Measurements from ENCODE around the gene ADGRL2.

ADGRL2 gene

DNA sequence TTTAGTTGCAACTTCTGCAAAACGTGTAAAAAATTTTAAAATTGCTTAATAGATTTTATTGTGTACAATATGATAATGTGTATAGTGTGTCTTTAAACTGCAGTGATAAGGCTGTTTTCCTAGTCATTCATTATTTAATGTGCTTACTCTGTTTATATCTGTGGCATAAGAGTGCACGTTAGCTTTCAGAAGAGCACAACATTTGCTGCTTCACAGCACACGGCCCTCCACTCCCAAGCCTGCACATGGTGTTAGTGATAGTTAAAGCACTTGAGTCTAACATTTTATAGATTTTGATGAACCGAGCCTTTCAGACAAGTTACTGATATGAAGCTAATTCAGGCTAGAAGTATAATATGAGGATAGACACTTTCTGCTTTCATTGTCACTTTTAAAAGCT is 120.6 kb downstream of the ADGRL2 start:
- no peak for DNase-seq

DNA sequence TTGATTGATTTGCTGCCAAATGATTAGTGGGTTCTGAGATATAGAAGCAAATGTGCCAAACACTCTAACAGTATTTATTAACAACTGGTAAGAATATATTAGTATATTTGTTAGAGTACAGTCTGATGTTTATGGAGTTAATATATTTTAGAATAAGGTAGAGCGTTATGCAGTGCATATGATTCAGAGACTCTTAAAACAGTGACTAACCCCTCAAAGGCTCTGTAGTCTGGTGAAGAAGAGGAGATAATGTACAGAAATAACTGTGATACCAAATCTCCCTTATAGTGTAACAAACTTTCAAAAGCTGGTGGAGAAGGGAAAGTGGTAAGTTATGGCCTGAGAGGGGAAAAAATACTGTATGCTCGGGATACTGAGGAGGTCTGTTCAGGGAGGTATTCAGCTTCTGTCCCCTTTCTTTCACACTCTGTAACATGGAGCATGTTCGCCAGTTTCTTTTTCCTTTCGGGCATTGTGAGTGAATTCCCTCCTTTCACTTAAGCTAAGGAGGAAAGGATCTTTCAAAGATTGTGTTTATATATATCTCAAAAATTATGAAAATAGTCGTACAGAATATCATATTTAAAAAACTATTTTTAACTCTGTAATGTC is 121.2 kb downstream of the ADGRL2 start:
- no peak for DNase-seq

DNA sequence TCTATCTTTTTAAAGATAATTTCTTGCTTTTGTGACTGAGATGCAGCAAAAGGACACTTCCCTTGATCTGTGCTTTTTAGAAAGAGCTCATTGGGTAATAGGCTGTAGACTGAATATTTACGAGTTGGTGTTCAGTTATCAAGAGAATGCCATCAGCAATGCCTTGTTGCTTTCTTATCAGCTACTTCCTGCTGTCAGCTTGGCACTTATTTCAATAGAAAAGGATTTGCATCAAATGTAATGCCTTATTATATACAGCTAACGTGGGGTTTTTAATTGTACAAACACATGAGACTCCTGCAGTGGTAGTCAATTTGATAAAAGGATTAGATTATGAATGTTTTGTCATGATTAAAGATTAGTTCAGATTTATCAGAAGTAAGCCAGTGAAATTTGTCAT is 122.2 kb downstream of the ADGRL2 start:
- DNase-seq, result no peak

DNA sequence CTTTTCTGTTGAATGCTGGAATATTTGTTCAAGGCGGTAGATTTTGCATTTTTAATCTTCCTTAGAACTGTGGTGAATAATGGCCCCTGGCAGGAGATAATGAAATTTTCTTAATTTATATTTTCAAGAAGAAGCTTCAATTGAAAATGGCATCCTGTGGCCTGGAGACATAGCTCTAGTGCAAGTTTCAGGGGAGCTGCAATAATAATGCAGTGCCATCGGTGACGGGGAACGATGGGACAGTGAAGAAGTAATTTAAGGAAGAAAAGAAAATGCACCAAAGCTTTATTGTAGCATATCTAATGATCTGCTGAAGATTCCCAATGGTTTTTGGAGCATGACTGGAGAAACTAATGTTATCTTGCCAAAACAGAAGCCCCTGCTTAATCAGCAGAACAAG is 128.4 kb downstream of the ADGRL2 start:
- no peak for DNase-seq

DNA sequence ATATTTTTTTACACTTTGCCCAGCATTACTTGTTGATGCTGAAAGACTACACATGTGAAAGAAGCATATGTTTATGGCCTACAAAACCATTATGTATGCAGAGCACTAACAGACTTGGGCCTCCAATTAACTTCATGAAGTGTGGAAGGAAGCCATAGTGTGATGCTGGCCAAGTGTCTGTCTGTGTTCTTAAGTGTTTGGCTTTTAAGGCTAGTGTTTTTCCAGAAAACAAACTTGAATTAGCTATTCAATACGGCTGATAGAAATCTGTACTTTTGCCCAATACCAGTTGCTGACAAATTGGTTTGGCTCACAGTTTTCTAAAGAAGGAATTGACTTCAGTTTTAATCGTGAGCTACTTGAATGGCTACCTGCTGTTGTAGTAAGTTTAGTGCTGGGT is 136.1 kb downstream of the ADGRL2 start:
- no peak for DNase-seq

DNA sequence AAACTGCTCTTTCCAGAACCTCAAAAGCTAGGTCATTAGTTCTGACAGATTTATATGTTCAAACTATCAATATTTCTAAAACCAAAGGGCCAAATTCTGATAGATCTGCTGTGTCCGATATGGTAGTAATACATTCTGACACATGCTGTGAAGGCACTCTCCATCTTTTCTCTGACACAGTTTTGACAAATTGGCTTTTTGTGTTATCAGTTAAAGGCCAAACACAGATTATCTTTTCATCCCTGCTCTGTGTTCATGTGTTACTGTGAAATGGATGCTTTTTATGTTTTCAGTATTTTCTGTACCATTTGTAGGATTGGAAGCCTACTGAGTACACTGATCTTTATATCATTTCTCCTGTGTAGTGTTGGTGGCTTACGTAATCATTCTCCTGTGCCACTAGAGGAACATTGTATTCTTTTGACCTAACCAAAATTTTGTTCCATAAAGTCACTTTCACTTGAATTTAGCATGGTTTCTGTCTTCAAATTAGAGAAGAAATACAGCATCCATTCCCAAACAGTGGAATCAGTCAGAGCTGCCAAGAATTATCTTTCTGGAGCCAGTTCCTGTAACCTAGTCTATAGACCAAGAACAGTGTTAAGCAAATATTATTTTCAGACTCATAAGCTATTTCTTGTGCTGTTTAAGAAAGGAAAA is 137.2 kb downstream of the ADGRL2 start:
- DNase-seq, result no peak

DNA sequence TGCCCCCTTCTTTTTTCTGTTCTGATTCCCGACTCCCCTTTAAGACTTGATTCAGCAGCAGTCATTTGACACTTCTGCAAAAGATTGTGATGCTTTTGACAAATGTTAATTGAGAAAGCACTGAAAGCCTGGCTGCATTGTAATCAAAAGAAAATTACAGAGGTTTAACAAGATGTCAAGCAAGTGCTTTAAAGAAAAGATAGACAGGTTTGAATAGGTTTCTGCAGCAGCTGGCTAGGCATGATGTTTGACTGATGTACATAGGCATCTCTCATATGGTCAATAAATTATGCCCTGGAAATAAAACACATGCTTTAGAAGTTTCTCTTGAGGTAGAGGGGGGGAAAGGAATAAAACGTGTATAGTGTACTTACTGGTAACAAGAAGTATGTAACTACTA is 147.8 kb downstream of the ADGRL2 start:
- DNase-seq, result no peak

DNA sequence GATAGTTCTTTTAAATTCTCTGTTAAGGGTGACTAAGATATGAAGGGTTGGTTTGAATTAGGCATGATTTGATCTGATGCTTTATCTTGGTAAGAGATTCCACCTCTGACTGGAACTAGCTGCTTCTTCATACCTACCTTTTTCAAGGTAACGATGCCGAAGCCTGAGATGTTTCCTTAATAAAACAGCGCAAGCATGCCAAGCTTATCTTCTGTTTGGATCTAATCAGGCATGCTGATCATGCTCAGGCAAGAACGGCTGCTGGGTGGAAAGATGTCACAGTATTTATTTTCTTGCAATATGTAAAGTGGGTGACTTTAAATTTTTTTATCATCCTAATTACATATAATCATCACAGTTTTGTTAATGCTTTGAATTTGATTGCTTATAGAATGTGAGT is 148.7 kb downstream of the ADGRL2 start:
- DNase-seq, result no peak

DNA sequence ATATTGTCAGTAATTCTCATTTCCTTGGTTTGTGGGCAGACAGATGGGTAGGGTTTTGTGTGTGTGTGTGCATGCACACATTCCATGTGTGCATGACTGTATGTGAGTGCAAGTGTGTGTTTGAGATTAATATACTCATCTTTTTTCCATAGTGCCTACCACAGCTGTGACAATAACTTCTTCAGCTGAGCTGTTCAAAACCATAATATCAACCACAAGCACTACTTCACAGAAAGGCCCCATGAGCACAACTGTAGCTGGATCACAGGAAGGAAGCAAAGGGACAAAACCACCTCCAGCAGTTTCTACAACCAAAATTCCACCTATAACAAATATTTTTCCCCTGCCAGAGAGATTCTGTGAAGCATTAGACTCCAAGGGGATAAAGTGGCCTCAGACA is 149.3 kb downstream of the ADGRL2 start:
- no peak for DNase-seq

DNA sequence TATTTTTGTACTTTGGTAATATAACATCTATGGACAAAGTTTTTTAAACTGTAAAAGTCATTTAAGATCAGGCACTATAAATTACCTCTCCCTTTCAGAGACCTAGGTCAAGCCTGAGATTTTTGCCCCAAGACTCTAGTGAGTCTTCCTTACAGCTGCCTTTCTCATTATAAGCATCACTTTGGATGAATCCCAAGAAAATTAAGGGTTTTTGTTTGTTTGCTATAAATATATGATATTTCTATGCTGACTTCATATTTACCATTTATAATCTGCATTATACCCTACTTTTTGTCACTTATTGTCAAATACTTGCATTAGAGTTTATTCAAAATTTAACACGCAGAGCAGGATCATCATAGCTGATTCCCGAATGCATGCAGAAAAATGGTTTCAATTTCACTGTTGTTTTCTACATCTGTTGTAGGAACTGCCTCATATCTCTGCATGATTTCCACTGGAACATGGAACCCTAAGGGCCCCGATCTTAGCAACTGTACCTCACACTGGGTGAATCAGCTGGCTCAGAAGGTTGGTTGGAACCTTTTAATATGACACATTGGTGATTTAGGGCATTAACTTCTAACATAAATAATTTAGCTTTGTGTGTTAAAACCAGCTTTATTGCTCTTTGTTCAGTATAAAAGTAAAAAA is 150.0 kb downstream of the ADGRL2 start:
- no peak for DNase-seq

DNA sequence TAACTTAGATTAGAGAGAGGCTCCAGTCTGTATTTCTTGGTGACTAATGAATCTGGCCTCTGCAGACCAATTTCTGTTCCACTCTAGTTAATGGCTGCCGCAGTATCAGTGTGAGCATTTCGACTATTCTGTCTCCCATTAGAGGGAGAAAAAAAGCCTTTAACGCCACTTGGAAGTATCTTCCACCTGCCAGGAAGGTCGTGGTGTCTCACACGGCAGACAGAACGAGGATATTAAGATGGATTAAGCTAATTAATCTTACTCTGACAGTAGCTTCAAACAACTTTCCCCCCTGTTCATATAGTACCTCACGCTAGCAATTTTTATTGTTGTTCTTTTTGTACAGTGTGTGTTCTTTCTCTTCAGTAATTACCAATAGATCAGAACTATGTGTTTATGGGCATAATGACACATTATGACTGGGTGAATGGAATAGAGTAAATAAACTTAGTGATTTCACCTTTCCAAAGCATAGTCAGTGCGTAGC is 153.8 kb downstream of the ADGRL2 start:
- DNase-seq, result no peak

DNA sequence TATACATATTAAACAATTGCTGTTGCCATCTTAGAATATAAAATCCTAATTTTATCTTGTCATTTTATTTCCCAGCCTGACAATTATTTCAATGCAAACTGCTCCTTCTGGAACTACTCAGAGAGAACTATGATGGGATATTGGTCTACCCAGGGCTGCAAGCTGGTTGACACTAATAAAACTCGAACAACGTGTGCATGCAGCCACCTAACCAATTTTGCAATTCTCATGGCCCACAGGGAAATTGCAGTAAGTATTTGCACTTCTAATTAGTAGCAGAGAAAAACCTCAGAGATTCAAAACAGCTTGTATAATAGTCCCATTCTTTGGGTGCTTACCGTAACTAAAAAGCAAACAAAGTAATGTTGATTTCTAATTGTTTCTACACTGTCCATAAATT is 167.2 kb downstream of the ADGRL2 start:
- peak; percentile 20 for DNase-seq

DNA sequence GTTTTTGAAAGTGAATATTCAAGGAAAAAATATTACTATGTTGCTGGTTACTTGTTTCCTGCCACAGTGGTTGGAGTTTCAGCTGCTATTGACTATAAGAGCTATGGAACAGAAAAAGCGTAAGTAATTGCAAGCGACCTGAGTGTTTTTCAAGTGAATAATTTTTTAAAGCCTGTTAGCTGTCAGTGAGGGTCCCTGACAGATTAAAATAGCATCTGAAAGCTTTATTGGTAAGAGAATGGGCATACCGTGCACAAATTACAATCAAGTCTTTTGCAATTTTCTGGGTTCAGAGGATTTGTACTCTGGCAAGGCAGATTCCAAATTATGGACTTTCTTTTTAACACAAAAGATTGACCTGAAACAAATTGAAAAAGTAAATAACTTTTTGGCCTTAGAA is 169.7 kb downstream of the ADGRL2 start:
- no peak for DNase-seq

DNA sequence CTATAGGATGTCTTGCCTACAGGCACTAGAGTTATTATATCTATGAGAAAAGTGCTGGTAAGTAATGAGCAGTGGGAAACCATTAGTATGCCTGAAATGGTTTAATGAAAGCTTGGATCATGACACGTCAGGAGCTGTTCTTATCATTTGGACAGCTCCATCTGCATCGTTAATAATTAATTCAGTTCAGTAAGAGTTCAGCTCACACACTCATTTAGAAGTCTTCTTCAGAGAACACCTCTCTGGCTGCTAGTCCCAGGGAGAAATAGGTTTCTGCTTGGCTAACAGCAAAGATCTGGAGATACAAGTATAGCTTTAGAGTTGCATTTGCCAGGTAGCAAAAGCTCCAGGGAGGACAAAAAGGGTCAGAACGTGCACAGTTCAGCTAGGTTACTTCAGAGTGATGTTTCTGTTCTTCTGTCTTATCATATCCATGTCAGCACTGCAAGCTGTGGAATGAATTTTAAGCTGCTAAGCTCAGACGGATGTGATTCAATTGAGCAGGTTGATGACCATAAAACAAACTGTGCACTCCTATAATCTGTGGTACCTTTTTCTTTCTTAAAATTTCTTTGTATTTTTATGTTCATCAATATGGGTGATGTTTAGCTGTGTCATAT is 173.6 kb downstream of the ADGRL2 start:
- no peak for DNase-seq

DNA sequence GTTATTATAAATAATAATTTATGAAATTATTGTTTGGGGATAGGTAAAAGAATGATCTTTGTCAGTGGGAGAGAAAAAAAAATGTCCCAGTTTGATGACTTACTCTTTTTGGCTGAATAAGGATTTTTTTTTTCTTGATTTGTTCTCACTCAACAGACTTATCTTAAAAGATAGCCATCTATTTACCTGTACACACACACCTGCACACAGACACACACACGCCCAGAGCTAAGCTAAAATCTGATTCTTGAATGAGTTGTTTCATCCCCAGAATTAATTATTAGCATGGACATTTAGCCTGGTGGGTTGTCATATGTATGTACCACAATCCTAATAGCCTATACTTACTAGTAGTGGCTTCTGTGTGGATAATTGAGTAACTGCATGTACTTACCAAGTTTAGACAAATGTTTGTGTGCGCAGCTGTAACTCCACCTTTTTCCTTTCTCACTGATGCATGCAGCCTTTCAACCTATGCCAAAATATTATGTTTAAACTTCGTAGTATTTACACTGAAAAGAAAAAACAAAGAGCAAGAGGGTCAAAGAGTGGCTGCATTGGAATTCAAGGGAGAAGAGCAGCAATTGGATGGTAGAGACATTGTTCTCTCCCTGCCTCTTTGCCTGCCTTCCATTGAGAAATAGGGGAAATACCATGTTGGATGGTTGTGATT is 174.3 kb downstream of the ADGRL2 start:
- DNase-seq, result no peak

DNA sequence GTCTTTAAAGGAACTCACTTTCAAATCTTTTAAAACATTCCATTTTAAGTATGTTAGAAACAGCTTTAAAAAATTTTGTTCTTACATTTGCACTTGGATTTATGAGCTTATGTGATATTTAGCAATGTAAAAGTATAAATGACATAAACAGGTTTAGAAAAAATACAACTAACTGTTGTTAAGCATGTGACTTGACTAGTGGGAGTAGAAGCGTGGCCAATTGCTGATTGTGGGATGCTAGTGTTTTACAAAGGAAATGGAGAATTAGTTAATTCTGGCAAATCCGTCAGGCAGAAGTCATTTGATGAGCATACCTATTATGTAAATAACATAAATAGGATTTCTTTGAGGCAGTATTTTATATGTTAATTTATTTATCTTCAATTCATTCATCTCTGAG is 175.8 kb downstream of the ADGRL2 start:
- DNase-seq, result no peak

DNA sequence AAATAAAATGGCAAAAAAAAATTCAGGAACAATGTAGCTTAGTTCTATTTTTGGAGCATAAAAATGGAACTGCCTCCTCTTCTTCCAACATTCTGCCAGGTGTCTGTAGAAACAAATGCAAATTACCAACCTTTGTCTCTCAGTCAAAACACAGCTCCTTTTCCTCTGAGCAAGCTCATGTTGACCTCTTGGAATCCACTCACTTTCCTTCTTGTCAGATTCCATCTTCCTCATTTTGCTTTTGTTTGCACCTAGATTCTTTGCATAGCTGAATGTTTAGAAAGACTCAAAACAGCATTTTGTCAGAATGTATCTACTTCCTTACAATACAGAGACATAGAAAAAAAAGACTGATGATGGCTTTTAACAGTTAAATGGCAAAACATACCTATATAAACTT is 178.2 kb downstream of the ADGRL2 start:
- DNase-seq, result no peak

DNA sequence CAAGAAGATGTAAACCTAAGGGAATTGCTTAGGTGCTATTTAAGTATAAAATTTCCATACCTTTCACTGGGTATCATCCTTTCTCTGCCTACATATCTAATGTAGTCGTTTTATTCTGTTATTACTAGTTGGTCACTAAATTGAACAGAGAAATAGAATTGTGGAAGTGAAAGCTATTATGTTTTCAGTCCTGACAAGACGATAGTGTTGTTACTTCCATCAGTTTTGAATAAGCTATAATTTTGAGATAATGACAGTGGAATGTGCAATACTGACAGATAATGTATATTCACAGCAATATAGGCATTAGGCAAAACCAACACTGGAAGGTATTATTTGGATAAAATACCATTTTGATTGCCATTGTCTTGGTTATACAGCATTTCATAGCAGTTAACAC is 181.8 kb downstream of the ADGRL2 start:
- no peak for DNase-seq

DNA sequence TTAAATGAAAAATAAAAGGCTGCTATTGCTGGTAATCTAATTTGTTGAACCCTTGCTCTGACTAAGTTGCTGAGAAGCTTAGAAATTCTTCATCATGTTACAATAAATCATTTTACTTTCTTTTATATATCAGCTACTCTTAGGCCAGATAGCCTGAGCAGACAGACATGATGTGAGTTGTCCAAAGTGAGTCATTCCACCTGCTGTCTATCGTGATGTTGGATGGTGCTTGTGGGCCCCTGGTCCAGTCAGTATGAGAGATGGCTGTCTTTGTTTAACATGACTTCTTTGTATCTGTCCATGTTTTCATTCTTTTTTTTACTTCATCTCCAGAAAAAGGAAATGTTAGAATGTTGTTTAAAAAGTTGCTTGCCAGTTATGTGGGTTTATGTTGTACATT is 188.8 kb downstream of the ADGRL2 start:
- DNase-seq, result no peak

DNA sequence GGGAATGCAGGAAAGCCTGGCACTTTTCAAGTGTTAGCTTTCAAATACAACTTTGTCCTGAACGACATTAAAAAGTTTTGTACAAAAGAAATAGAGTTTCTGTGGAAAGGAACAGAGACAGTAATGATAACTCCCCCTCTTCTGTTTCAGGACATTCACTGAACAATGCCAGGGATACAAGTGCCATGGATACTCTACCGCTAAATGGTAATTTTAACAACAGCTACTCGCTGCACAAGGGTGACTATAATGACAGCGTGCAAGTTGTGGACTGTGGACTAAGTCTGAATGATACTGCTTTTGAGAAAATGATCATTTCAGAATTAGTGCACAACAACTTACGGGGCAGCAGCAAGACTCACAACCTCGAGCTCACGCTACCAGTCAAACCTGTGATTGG is 189.5 kb downstream of the ADGRL2 start:
- DNase-seq, result no peak

DNA sequence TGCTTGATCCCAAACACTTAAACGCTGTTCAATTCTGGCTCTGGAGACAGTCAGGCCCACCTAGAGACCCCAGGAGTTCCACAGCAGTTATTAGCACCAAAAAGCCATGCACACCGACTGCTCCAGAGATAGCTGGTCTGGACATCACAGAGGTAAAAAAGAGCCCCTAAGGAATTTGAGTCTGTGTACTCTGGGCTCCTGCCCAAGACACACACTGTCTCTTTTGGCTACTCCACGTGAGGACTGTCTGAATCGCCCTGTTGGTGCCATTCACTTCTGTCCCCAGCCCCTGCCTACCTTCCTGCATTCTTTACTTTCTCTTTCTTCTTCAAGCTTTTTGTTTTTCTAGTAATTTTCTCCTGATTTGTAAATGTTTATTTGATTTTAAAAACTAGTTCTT is 197.4 kb downstream of the ADGRL2 start:
- no peak for DNase-seq

DNA sequence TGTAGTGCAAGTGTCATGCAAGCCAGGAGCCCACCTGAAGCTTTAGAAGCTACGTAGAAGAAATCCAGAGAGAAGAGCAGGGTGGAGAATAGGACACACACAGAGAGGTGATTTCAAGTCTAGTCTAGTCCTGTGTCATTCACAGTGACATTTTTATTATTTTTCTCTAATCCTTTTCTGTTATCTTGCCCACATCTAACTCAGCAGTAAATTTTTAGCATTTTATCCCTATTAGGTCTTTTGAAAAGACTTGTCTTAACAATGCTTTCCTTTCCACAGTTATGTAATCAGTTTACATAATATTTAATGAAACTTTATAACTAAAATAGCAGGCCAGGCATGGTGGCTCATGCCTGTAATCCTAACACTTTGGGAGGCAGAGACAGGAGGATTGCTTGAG is 198.6 kb downstream of the ADGRL2 start:
- DNase-seq, result no peak

DNA sequence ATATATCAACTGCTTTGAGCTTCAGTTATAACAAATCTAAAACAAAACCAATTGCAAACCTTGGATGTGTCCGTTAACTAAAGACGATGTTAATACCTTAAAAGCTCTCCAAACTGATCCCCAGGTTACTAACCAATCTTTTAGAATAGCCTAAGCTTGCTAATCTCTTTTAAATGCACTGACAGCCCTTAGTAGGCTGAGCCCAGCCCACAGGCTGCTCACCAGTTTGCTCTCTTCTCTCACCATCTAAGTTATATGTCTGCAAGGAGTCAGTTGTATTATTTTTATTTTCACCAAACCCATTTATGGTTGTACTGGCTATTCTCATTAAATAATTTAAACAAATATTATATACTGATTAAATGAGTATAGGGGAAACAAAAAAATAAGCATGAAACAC is 199.5 kb downstream of the ADGRL2 start:
- DNase-seq, result no peak

DNA sequence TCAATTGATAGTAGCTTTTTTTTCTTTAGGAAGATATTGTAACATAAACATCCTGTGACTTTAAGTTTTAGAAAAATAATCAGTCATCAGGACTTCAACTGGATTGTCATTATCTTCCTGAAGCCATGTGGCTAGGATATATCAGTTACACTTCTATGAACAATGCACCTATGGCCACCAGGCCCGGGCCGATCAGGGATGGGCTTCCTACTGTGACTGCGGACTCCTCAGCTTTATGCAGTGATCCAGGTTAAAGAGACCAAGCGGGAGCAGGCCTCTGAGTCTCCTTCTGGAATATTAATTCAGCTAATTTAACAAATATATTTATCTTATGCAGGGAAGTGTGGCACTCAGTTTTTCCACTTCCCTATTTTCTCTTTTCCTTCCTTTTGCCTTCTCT is 200.6 kb downstream of the ADGRL2 start:
- no peak for DNase-seq
